Suprapubic skin (tissue), 4 donors: Measurements from ENCODE around the gene ATXN10. TPM values are rescaled to one million over a fixed set of nuclear protein-coding genes. Genes with fewer than 3 reads are reported as not detected.

ENCODE experiments used
- DNase-seq, 2 donors: peaks; one replicate each; pipeline ENCODE4 v3.0.0-alpha.2; 2019; ENCODE audit warnings: low spot score in 2 of 2
- H3K27ac ChIP-seq: fragments of 200-600 bp; sonication (generic); one replicate; pipeline ENCODE4 v1.5.1; 2019
- H3K27me3 ChIP-seq: fragments of 200-600 bp; sonication (generic); one replicate; pipeline ENCODE4 v1.5.1; 2019
- H3K36me3 ChIP-seq: fragments of 200-600 bp; sonication (generic); one replicate; pipeline ENCODE4 v1.5.1; 2019
- H3K4me1 ChIP-seq: fragments of 200-600 bp; sonication (generic); one replicate; pipeline ENCODE4 v1.5.1; 2019
- H3K4me3 ChIP-seq: fragments of 200-600 bp; sonication (generic); one replicate; pipeline ENCODE4 v1.5.1; 2019; ENCODE audit warnings: mild to moderate bottlenecking
- H3K9me3 ChIP-seq: fragments of 200-600 bp; sonication (generic); one replicate; pipeline ENCODE4 v1.5.1; 2019
- CTCF ChIP-seq, 2 donors: fragments of 200-600 bp in 1 of 2; fragments of 450-650 bp in 1 of 2; sonication (generic) in 1 of 2; IDR thresholded peaks; one replicate each; pipeline ENCODE4 v1.5.1; 2016 to 2019; ENCODE audit warnings: antibody characterized with exemption in 2 of 2, mild to moderate bottlenecking in 1 of 2, moderate library complexity in 1 of 2
- EP300 ChIP-seq: sonication (generic); formaldehyde crosslinking; IDR thresholded peaks from one replicate; pipeline ENCODE4 v1.6.1; 2017; ENCODE audit warnings: antibody characterized with exemption
- POLR2A ChIP-seq, 2 donors: fragments of 450-650 bp; IDR thresholded peaks; one replicate each; pipeline ENCODE4 v1.6.1; 2017; ENCODE audit warnings: antibody characterized with exemption in 2 of 2, mild to moderate bottlenecking in 2 of 2, moderate library complexity in 2 of 2
- POLR2AphosphoS5 ChIP-seq, 3 donors: sonication (generic); formaldehyde crosslinking; IDR thresholded peaks; one replicate each; pipeline ENCODE4 v1.6.1; 2017; ENCODE audit warnings: antibody characterized with exemption in 3 of 3
- WGBS: methylation state at CpG from one replicate; pipeline ENCODE4 v1.1.5; 2018; 5-methylcytosine and 5-hydroxymethylcytosine counted together
- total RNA-seq, 4 donors: library from RNA; depleted of rRNA; stranded (reverse); fragments of >200 nt; gene quantifications; one replicate each; pipeline ENCODE4 v1.1.0, GENCODE V29; 2016

Gene ATXN10
- total RNA-seq, 4 donors from 2014 or later, result 63.2 to 79.0 (median 68.8) TPM

- DNase-seq, result no peak
- 88% methylated on average over 7 of the region's 7 CpGs for WGBS
These were observed 171.4 kb downstream of the ATXN10 start for GRCh38 chr22:45843031-45843430.

DNA sequence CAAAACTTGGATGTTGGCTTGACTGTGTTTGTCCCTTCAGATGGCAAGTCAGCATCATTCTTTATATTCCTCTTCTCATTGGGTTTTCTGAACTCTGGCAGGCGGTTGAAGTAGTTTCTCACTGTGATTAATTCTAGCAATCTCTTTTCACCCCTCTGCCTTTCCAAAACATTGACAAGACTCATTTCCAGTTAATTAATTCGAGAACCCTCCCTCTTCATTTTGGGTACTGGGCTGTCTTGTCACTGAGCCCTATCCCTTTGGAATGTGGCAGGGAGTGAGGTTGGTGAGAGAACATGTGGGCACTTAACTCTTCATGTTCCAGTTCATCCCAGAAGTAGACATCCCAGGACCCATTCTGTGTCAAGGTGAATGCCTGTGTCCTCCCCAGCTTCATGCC lies 172.4 kb downstream of the ATXN10 start:
- H3K4me3 ChIP-seq, result no peak overlapping the region
- H3K27ac ChIP-seq, result no peak overlapping the region
- 93% methylated on average over 2 of the region's 2 CpGs for WGBS
- H3K27me3 ChIP-seq, result no peaks in the 10 kb centered on the region
- peaks cover 34% of the 10 kb centered on the region for H3K36me3 ChIP-seq
- no peak for DNase-seq
- no peaks in the 10 kb centered on the region for H3K4me1 ChIP-seq
- no peaks in the 10 kb centered on the region for H3K9me3 ChIP-seq
- TF ChIP-seq POLR2A (IDR thresholded peaks at IDR 0.05), result no peak
- no peak for TF ChIP-seq CTCF (IDR thresholded peaks at IDR 0.05)
- TF ChIP-seq EP300, result no peak
- TF ChIP-seq POLR2AphosphoS5 (IDR thresholded peaks at IDR 0.05), result no peak

More at GRCh38 chr22:45843031-45843430, 171.4 kb downstream of the ATXN10 start:
- TF ChIP-seq POLR2A (IDR thresholded peaks at IDR 0.05) (no peak), CTCF (IDR thresholded peaks at IDR 0.05) (no peak), POLR2AphosphoS5 (IDR thresholded peaks at IDR 0.05) (no peak), EP300 (no peak)
- no peak overlapping the region for H3K4me3 ChIP-seq
- H3K4me1 ChIP-seq, result no peaks in the 10 kb centered on the region
- H3K36me3 ChIP-seq, result peaks cover 28% of the 10 kb centered on the region
- H3K27ac ChIP-seq, result no peak overlapping the region
- no peaks in the 10 kb centered on the region for H3K9me3 ChIP-seq
- H3K27me3 ChIP-seq, result no peaks in the 10 kb centered on the region

GRCh38 chr22:45845076-45845487 lies 173.4 kb downstream of the ATXN10 start:
- TF ChIP-seq EP300, result no peak
- no peak for TF ChIP-seq POLR2A (IDR thresholded peaks at IDR 0.05)
- TF ChIP-seq CTCF (IDR thresholded peaks at IDR 0.05), result no peak
- TF ChIP-seq POLR2AphosphoS5 (IDR thresholded peaks at IDR 0.05), result no peak
- H3K36me3 ChIP-seq, result peaks cover 34% of the 10 kb centered on the region
- no peak overlapping the region for H3K27ac ChIP-seq
- no peak for DNase-seq
- H3K27me3 ChIP-seq, result no peaks in the 10 kb centered on the region
- no peak overlapping the region for H3K4me3 ChIP-seq
- no peaks in the 10 kb centered on the region for H3K9me3 ChIP-seq
- no peaks in the 10 kb centered on the region for H3K4me1 ChIP-seq
- WGBS, result 63% methylated on average over 5 of the region's 5 CpGs

DNA sequence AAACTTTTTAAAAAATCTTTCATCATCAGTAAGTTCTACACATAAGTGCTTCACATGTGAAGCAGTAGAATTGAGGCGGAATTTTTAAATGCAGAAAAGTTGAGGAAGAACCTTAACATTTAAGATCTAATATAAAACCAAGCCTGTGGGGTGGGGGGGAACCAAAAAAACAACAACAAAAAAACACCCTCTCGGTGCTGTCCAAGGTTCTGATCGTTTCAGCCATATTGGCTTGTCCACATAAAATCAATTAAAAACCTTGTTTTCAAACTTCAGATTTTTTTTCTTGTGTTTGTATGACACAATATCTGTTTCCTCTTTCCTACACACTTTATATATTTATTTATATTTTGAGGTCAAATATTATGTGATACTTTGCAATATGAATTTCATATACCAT lies 175.3 kb downstream of the ATXN10 start:
- Histone ChIP-seq H3K27ac (no peak overlapping the region), H3K36me3 (peaks cover 47% of the 10 kb centered on the region), H3K4me1 (no peaks in the 10 kb centered on the region), H3K9me3 (no peaks in the 10 kb centered on the region), H3K27me3 (no peaks in the 10 kb centered on the region), H3K4me3 (no peak overlapping the region)
- no peak for TF ChIP-seq EP300
- no peak for TF ChIP-seq POLR2A (IDR thresholded peaks at IDR 0.05)
- TF ChIP-seq POLR2AphosphoS5 (IDR thresholded peaks at IDR 0.05), result no peak
- TF ChIP-seq CTCF (IDR thresholded peaks at IDR 0.05), result no peak
- no peak for DNase-seq
- WGBS, result 88% methylated on average over 3 of the region's 3 CpGs

DNA sequence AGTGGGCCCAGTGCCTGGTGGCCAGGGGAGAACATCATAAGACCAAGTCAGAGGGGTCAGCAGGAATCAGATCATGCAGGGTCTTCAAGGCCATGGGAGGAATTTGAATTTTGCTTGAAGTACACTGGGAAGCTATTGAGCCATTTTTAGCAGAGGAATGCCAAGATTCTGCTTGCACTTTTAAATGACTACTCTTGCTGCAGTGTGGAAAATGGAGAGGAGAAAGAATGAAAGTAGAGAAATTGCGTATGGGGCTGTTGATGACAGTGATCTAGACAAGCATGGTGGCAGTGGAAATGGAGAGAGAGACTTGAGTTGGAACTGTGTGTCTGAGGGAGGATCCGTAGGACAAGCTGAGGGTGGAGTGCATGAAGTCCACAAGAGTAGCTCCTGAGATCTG lies 177.3 kb downstream of the ATXN10 start:
- TF ChIP-seq EP300, result no peak
- no peak for TF ChIP-seq POLR2A (IDR thresholded peaks at IDR 0.05)
- TF ChIP-seq CTCF (IDR thresholded peaks at IDR 0.05), result no peak
- TF ChIP-seq POLR2AphosphoS5 (IDR thresholded peaks at IDR 0.05), result no peak
- Histone ChIP-seq H3K4me1 (no peaks in the 10 kb centered on the region), H3K27ac (no peak overlapping the region), H3K36me3 (peaks cover 42% of the 10 kb centered on the region), H3K27me3 (no peaks in the 10 kb centered on the region), H3K9me3 (peaks cover 3% of the 10 kb centered on the region), H3K4me3 (no peak overlapping the region)
- 96% methylated on average over 2 of the region's 2 CpGs for WGBS
- DNase-seq, result no peak
